ENCODE measurements around the gene XRCC4. TPM values are rescaled to one million over a fixed set of nuclear protein-coding genes. Genes with fewer than 3 reads are reported as not detected.
A peak's percentile ranks its signal among the peaks of the same experiment; 100 is the strongest.
"Not testable (repeated sequence)": the region's sequence is repeated elsewhere in the genome, so short reads cannot be mapped to it uniquely, and the experiment has no call there.

XRCC4 gene
- total RNA-seq, 1 donor from 2014 or later: 8.2 TPM

- H3K27ac Mint-ChIP-seq (ENCODE audit: unreplicated experiment): peak overlapping the region; percentile 57
- no peak for TF ChIP-seq CTCF (conservative IDR thresholded peaks at IDR 0.05)
- H3K9me3 Mint-ChIP-seq: no peaks in the 10 kb centered on the region
- no peaks in the 10 kb centered on the region for H3K4me1 Mint-ChIP-seq
- no peak for DNase-seq (ENCODE audit: low read depth, low spot score)
- H3K4me3 Mint-ChIP-seq: no peak overlapping the region
- H3K27me3 Mint-ChIP-seq (ENCODE audit: low read depth): no peaks in the 10 kb centered on the region
- H3K36me3 Mint-ChIP-seq (ENCODE audit: low read depth): peaks cover 17% of the 10 kb centered on the region
These were observed 22.2 kb upstream of the XRCC4 start for GRCh38 chr5:83055166-83055565.

GRCh38 chr5:83058726-83059125 is 18.6 kb upstream of the XRCC4 start:
- Mint-ChIP-seq H3K27ac (ENCODE audit: unreplicated experiment) (no peak overlapping the region), H3K36me3 (ENCODE audit: low read depth) (peaks cover 13% of the 10 kb centered on the region), H3K9me3 (no peaks in the 10 kb centered on the region)

GRCh38 chr5:83059341-83059740 is 18.0 kb upstream of the XRCC4 start:
- no peaks in the 10 kb centered on the region for H3K4me1 Mint-ChIP-seq
- DNase-seq (ENCODE audit: low read depth, low spot score): no peak
- no peak for TF ChIP-seq CTCF (conservative IDR thresholded peaks at IDR 0.05)
- no peaks in the 10 kb centered on the region for H3K27me3 Mint-ChIP-seq (ENCODE audit: low read depth)
- no peaks in the 10 kb centered on the region for H3K9me3 Mint-ChIP-seq
- no peak overlapping the region for H3K4me3 Mint-ChIP-seq
- peaks cover 14% of the 10 kb centered on the region for H3K36me3 Mint-ChIP-seq (ENCODE audit: low read depth)
- H3K27ac Mint-ChIP-seq (ENCODE audit: unreplicated experiment): no peak overlapping the region

More at GRCh38 chr5:83058726-83059125, 18.6 kb upstream of the XRCC4 start:
- Mint-ChIP-seq H3K27me3 (ENCODE audit: low read depth) (no peaks in the 10 kb centered on the region), H3K4me3 (no peak overlapping the region), H3K4me1 (no peaks in the 10 kb centered on the region)
- no peak for TF ChIP-seq CTCF (conservative IDR thresholded peaks at IDR 0.05)
- DNase-seq (ENCODE audit: low read depth, low spot score): no peak

- Mint-ChIP-seq H3K36me3 (ENCODE audit: low read depth) (peaks cover 7% of the 10 kb centered on the region), H3K4me1 (peaks cover 20% of the 10 kb centered on the region)
- DNase-seq (ENCODE audit: low read depth, low spot score): no peak
These were observed 10.7 kb upstream of the XRCC4 start for GRCh38 chr5:83066548-83067110.

GRCh38 chr5:83067377-83067776 is 10.0 kb upstream of the XRCC4 start:
- not testable (repeated sequence) for DNase-seq (ENCODE audit: low read depth, low spot score); H3K27me3 Mint-ChIP-seq (ENCODE audit: low read depth); H3K9me3 Mint-ChIP-seq; H3K4me3 Mint-ChIP-seq; H3K36me3 Mint-ChIP-seq (ENCODE audit: low read depth); H3K27ac Mint-ChIP-seq (ENCODE audit: unreplicated experiment)
- H3K4me1 Mint-ChIP-seq: peaks cover 26% of the 10 kb centered on the region

More at GRCh38 chr5:83066548-83067110, 10.7 kb upstream of the XRCC4 start:
- no peaks in the 10 kb centered on the region for H3K9me3 Mint-ChIP-seq
- no peak overlapping the region for H3K4me3 Mint-ChIP-seq
- no peak for TF ChIP-seq CTCF (conservative IDR thresholded peaks at IDR 0.05)
- H3K27ac Mint-ChIP-seq (ENCODE audit: unreplicated experiment): no peak overlapping the region
- no peaks in the 10 kb centered on the region for H3K27me3 Mint-ChIP-seq (ENCODE audit: low read depth)

GRCh38 chr5:83069096-83069799 is 8.1 kb upstream of the XRCC4 start:
- DNase-seq (ENCODE audit: low read depth, low spot score): no peak
- Mint-ChIP-seq H3K4me3 (no peak overlapping the region), H3K4me1 (peaks cover 31% of the 10 kb centered on the region), H3K36me3 (ENCODE audit: low read depth) (peaks cover 9% of the 10 kb centered on the region), H3K27ac (ENCODE audit: unreplicated experiment) (no peak overlapping the region), H3K27me3 (ENCODE audit: low read depth) (no peaks in the 10 kb centered on the region), H3K9me3 (no peaks in the 10 kb centered on the region)
- TF ChIP-seq CTCF (conservative IDR thresholded peaks at IDR 0.05): no peak

Measured in neural crest cell (in vitro differentiated cells).